Stimulated activated CD4-positive, alpha-beta T cell treated with anti-CD3 and anti-CD28 coated beads, Interleukin-1b, Interleukin-23, amount 100 ng/mL, for 4 hours (primary cell): ENCODE data around the gene KRTAP10-8.
"Not testable (repeated sequence)": the region's sequence is repeated elsewhere in the genome, so short reads cannot be mapped to it uniquely, and the experiment has no call there.

Experiments used
- DNase-seq, 2 donors: peaks; one replicate each; pipeline ENCODE4 v3.0.0-alpha.2; 2020; ENCODE audit warnings: low read depth in 2 of 2

KRTAP10-8 gene

GRCh38 chr21:44618504-44618903 lies 6.6 kb downstream of the KRTAP10-8 start:
- no peak for DNase-seq

- peak; percentile 23 to 53 for DNase-seq
These were observed 7.0 kb downstream of the KRTAP10-8 start for GRCh38 chr21:44618909-44619308.

GRCh38 chr21:44619886-44620285 lies 8.0 kb downstream of the KRTAP10-8 start:
- no peak for DNase-seq

- DNase-seq: no peak
These were observed 11.7 kb downstream of the KRTAP10-8 start for GRCh38 chr21:44623575-44623974.

GRCh38 chr21:44625756-44626155 lies 13.9 kb downstream of the KRTAP10-8 start:
- DNase-seq: no peak

- no peak for DNase-seq
These were observed 14.4 kb downstream of the KRTAP10-8 start for GRCh38 chr21:44626262-44626661.

GRCh38 chr21:44626673-44627143 lies 14.8 kb downstream of the KRTAP10-8 start, which contains the start of gene KRTAP10-9:
Gene KRTAP10-9 (plus strand): TSS chr21:44627093. CDS start chr21:44627172, 79 bp downstream.
- no peak for DNase-seq

- DNase-seq: not testable (repeated sequence)
These were observed 15.4 kb downstream of the KRTAP10-8 start for GRCh38 chr21:44627181-44627822.

- not testable (repeated sequence) for DNase-seq
These were observed 16.0 kb downstream of the KRTAP10-8 start for GRCh38 chr21:44627831-44628233.

- no peak for DNase-seq
These were observed 17.0 kb downstream of the KRTAP10-8 start for GRCh38 chr21:44628707-44629391.

- DNase-seq: no peak
These were observed 18.6 kb downstream of the KRTAP10-8 start for GRCh38 chr21:44630440-44630839.

GRCh38 chr21:44632067-44632466 lies 20.2 kb downstream of the KRTAP10-8 start:
- no peak for DNase-seq

GRCh38 chr21:44636209-44637017 lies 24.5 kb downstream of the KRTAP10-8 start:
- DNase-seq: no peak

- DNase-seq: no peak
These were observed 25.4 kb downstream of the KRTAP10-8 start, which contains the start of gene KRTAP10-10 for GRCh38 chr21:44637018-44637850. Gene KRTAP10-10 (plus strand): TSS chr21:44637356. CDS start chr21:44637418, 62 bp downstream.

GRCh38 chr21:44637851-44638348 lies 26.0 kb downstream of the KRTAP10-8 start:
- DNase-seq: not testable (repeated sequence)

- DNase-seq: not testable (repeated sequence)
These were observed 26.8 kb downstream of the KRTAP10-8 start for GRCh38 chr21:44638506-44639330.

- no peak for DNase-seq
These were observed 27.4 kb downstream of the KRTAP10-8 start for GRCh38 chr21:44639331-44639655.

GRCh38 chr21:44640761-44641160 lies 28.9 kb downstream of the KRTAP10-8 start:
- DNase-seq: no peak

- no peak for DNase-seq
These were observed 31.9 kb downstream of the KRTAP10-8 start for GRCh38 chr21:44643741-44644310.

GRCh38 chr21:44644878-44645277 lies 33.0 kb downstream of the KRTAP10-8 start:
- DNase-seq: no peak
